Measurements from ENCODE around the gene GPANK1. TPM values are rescaled to one million over a fixed set of nuclear protein-coding genes. Genes with fewer than 3 reads are reported as not detected.

GPANK1 gene
- total and polyA plus RNA-seq, 2 of the 13 experiments (the other 11 are each of a cell fraction or from before 2014, with no cell fraction given) = 15.4 to 22.8 TPM

- peak; percentile 95; the same call in 1 of the 2 replicates for TF ChIP-seq ZSCAN5A (CRISPR knock-in tag; IDR thresholded peaks at IDR 0.05; ENCODE audit: borderline replicate concordance)
- no peak for TF ChIP-seq NONO (IDR thresholded peaks at IDR 0.05)
- peak; percentile 96 for TF ChIP-seq NONO (CRISPR knock-in tag; conservative IDR thresholded peaks at IDR 0.05)
- TF ChIP-seq KMT2A (CRISPR knock-in tag; IDR thresholded peaks at IDR 0.05) = peak; percentile 46; the same call in 1 of the 2 replicates
- no peak for TF ChIP-seq ZNF282 (IDR thresholded peaks at IDR 0.05; ENCODE audit: partially characterized antibody)
- TF ChIP-seq ZNF619 (CRISPR knock-in tag; IDR thresholded peaks at IDR 0.05) = 0 out of 2 replicates have a peak, but pooled peaks have one; percentile 17
- no peak for TF ChIP-seq NCOA5 (CRISPR knock-in tag; IDR thresholded peaks at IDR 0.05)
- TF ChIP-seq ZC3H4 (CRISPR knock-in tag; IDR thresholded peaks at IDR 0.05; ENCODE audit: borderline replicate concordance) = no peak
- peak; percentile 87 for TF ChIP-seq CCDC6 (CRISPR knock-in tag; IDR thresholded peaks at IDR 0.05)
- peak in 1 of 2 experiments; percentile 95; a peak in 2 of 4 replicates for TF ChIP-seq EP300 (IDR thresholded peaks at IDR 0.05; ENCODE audit: low read depth in 2 of 2, low read length in 2 of 2)
- TF ChIP-seq EP300 (CRISPR knock-in tag; IDR thresholded peaks at IDR 0.05; ENCODE audit: borderline replicate concordance) = peak; percentile 81; the same call in 1 of the 2 replicates
- TF ChIP-seq ZBTB25 (CRISPR knock-in tag; IDR thresholded peaks at IDR 0.05) = peak; percentile 89; the same call in 1 of the 2 replicates
- no peak for TF ChIP-seq PCBP1 (IDR thresholded peaks at IDR 0.05; ENCODE audit: borderline replicate concordance, low read depth, low read length)
- TF ChIP-seq HOMEZ (CRISPR knock-in tag; IDR thresholded peaks at IDR 0.05; ENCODE audit: low read depth) = peak; percentile 90
- peak; percentile 47 for TF ChIP-seq CTCF (CRISPR knock-in tag; IDR thresholded peaks at IDR 0.05)
- TF ChIP-seq POLR2AphosphoS2 (IDR thresholded peaks at IDR 0.05; ENCODE audit: low read depth, low read length) = peak; percentile 60; the same call in 1 of the 2 replicates
- TF ChIP-seq ZFP36L1 (CRISPR knock-in tag; IDR thresholded peaks at IDR 0.05) = peak; percentile 92
- no peak for TF ChIP-seq MAFG (CRISPR knock-in tag; IDR thresholded peaks at IDR 0.05)
- TF ChIP-seq MEIS1 (CRISPR knock-in tag; IDR thresholded peaks at IDR 0.05; ENCODE audit: borderline replicate concordance) = peak; percentile 80; the same call in 1 of the 2 replicates
- peak; percentile 97 for TF ChIP-seq ZSCAN29 (CRISPR knock-in tag; conservative IDR thresholded peaks at IDR 0.05)
- no peak for TF ChIP-seq EEA1 (CRISPR knock-in tag; IDR thresholded peaks at IDR 0.05; ENCODE audit: borderline replicate concordance)
- peak; percentile 59; the same call in 1 of the 2 replicates for TF ChIP-seq SOX13 (IDR thresholded peaks at IDR 0.05)
- TF ChIP-seq SOX13 (CRISPR knock-in tag; conservative IDR thresholded peaks at IDR 0.05 in 1 of 2, IDR thresholded peaks at IDR 0.05 in 1 of 2) = peak in 1 of 2 experiments; percentile 90; a peak in 2 of 4 replicates
- TF ChIP-seq ZNF230 (CRISPR knock-in tag; IDR thresholded peaks at IDR 0.05) = peak; percentile 68; the same call in 1 of the 2 replicates
Measured at GRCh38 chr6:31655349-31656237, 9.2 kb downstream of the GPANK1 start, which contains the start of gene APOM (continued).

Measured in HepG2 (cell line).